Neural cell (in vitro differentiated cells): ENCODE measurements around the gene AP5Z1. TPM values are rescaled to one million over a fixed set of nuclear protein-coding genes. Genes with fewer than 3 reads are reported as not detected.

Experiments used
- H2AFZ ChIP-seq: fragments of 200-600, 300-800 bp; sonication (generic), shearing (Covaris generic); 2 replicates; pipeline ENCODE4 v1.6.0; 2014; ENCODE audit warnings: low read depth, mild to moderate bottlenecking, antibody characterized with exemption, low read length, moderate library complexity
- H3F3A ChIP-seq: fragments of 200-600 bp; shearing (Covaris generic); 2 replicates; pipeline ENCODE4 v1.6.1; 2016; ENCODE audit warnings: mild to moderate bottlenecking, moderate library complexity, mixed read lengths, antibody characterized with exemption, low read length; ENCODE audit not compliant: insufficient read depth, poor library complexity, severe bottlenecking
- H3K27ac ChIP-seq: fragments of 200-600, 300-800 bp; sonication (generic), shearing (Covaris generic); 2 replicates; pipeline ENCODE4 v1.5.1; 2014; ENCODE audit warnings: mild to moderate bottlenecking, low read length, moderate library complexity
- H3K27me3 ChIP-seq: fragments of 300-800, 200-600 bp; sonication (generic), shearing (Covaris generic); 2 replicates; pipeline ENCODE4 v1.6.0; 2014; ENCODE audit warnings: mild to moderate bottlenecking, low read depth, low read length, moderate library complexity; ENCODE audit not compliant: insufficient read depth
- H3K36me3 ChIP-seq: fragments of 300-800, 200-600 bp; sonication (generic), shearing (Covaris generic); 2 replicates; pipeline ENCODE4 v1.5.1; 2014; ENCODE audit warnings: mild to moderate bottlenecking, antibody characterized with exemption, low read length, moderate library complexity; ENCODE audit not compliant: insufficient read depth
- H3K4me2 ChIP-seq: fragments of 300-800, 200-600 bp; sonication (generic), shearing (Covaris generic); 2 replicates; pipeline ENCODE4 v1.6.0; 2014; ENCODE audit warnings: mild to moderate bottlenecking, low read length
- H3K4me3 ChIP-seq: fragments of 300-800, 200-600 bp; sonication (generic), shearing (Covaris generic); 2 replicates; pipeline ENCODE4 v1.5.1; 2014; ENCODE audit warnings: mild to moderate bottlenecking, low read length, moderate library complexity
- H3K79me2 ChIP-seq: fragments of 200-600 bp; shearing (Covaris generic); replicated peaks from 2 replicates; pipeline ENCODE4 v1.6.0; 2014; ENCODE audit warnings: mild to moderate bottlenecking, low read length, moderate library complexity; ENCODE audit not compliant: insufficient read depth
- H3K9ac ChIP-seq: fragments of 300-800, 200-600 bp; sonication (generic), shearing (Covaris generic); 2 replicates; pipeline ENCODE4 v1.6.1; 2016; ENCODE audit warnings: mild to moderate bottlenecking, low read length, mixed read lengths
- H3K9me2 ChIP-seq: fragments of 200-600 bp; shearing (Covaris generic); 2 replicates; pipeline ENCODE4 v1.6.1; 2016; ENCODE audit warnings: mild to moderate bottlenecking, low read length, mixed read lengths; ENCODE audit not compliant: insufficient read depth
- H3K9me3 ChIP-seq: fragments of 200-600, 300-800 bp; sonication (generic), shearing (Covaris generic); 2 replicates; pipeline ENCODE4 v1.6.1; 2016; ENCODE audit warnings: mild to moderate bottlenecking, mixed run types, low read length, moderate library complexity, mixed read lengths
- H4K20me1 ChIP-seq: fragments of 200-600 bp; shearing (Covaris generic); 2 replicates; pipeline ENCODE4 v1.6.1; 2016; ENCODE audit warnings: mild to moderate bottlenecking, mixed run types; ENCODE audit not compliant: insufficient read depth
- EP300 ChIP-seq: fragments of 450-650 bp; conservative IDR thresholded peaks from 2 replicates; pipeline ENCODE4 v1.6.1; 2014; ENCODE audit warnings: antibody characterized with exemption, mild to moderate bottlenecking, moderate library complexity; ENCODE audit not compliant: poor library complexity, severe bottlenecking
- EZH2 ChIP-seq: fragments of 200-600, 300-800 bp; shearing (Covaris generic), sonication (generic); IDR thresholded peaks from 2 replicates; pipeline ENCODE4 v1.6.1; 2014; ENCODE audit warnings: antibody characterized with exemption, low read length, borderline replicate concordance, mild to moderate bottlenecking; ENCODE audit not compliant: insufficient read depth, poor library complexity, severe bottlenecking
- MXI1 ChIP-seq: fragments of 450-650 bp; conservative IDR thresholded peaks from 2 replicates; pipeline ENCODE4 v1.6.1; 2014; ENCODE audit warnings: antibody characterized with exemption, mild to moderate bottlenecking; ENCODE audit not compliant: poor library complexity, severe bottlenecking
- POLR2AphosphoS5 ChIP-seq: IDR thresholded peaks from 2 replicates; pipeline ENCODE4 v1.6.1; 2012
- RAD21 ChIP-seq: fragments of 450-650 bp; conservative IDR thresholded peaks from 2 replicates; pipeline ENCODE4 v1.6.1; 2014; ENCODE audit warnings: antibody characterized with exemption, mild to moderate bottlenecking, moderate library complexity
- SMC3 ChIP-seq: fragments of 450-650 bp; conservative IDR thresholded peaks from 2 replicates; pipeline ENCODE4 v1.6.1; 2014; ENCODE audit warnings: antibody characterized with exemption, mild to moderate bottlenecking, moderate library complexity; ENCODE audit not compliant: poor library complexity
- TAF1 ChIP-seq: IDR thresholded peaks from 2 replicates; pipeline ENCODE4 v1.6.1; 2012; ENCODE audit warnings: low read depth
- polyA plus RNA-seq: library from polyadenylated mRNA; depleted of rRNA; stranded (reverse); fragments of >200 nt; gene quantifications from 2 replicates; pipeline ENCODE4 v1.2.3, GENCODE V29; 2014
- TF ChIP-seq, protein P1 (sequence below): IDR thresholded peaks from 2 replicates; pipeline ENCODE4 v1.6.1; 2012; ENCODE audit warnings: borderline replicate concordance
- TF ChIP-seq, protein P2 (sequence below): fragments of 450-650 bp; IDR thresholded peaks from 2 replicates; pipeline ENCODE4 v1.5.1; 2014; ENCODE audit warnings: antibody characterized with exemption, mild to moderate bottlenecking, moderate library complexity; ENCODE audit not compliant: poor library complexity, severe bottlenecking

Gene AP5Z1
- polyA plus RNA-seq, 1 donor from 2014 or later: 36.9 TPM

DNA sequence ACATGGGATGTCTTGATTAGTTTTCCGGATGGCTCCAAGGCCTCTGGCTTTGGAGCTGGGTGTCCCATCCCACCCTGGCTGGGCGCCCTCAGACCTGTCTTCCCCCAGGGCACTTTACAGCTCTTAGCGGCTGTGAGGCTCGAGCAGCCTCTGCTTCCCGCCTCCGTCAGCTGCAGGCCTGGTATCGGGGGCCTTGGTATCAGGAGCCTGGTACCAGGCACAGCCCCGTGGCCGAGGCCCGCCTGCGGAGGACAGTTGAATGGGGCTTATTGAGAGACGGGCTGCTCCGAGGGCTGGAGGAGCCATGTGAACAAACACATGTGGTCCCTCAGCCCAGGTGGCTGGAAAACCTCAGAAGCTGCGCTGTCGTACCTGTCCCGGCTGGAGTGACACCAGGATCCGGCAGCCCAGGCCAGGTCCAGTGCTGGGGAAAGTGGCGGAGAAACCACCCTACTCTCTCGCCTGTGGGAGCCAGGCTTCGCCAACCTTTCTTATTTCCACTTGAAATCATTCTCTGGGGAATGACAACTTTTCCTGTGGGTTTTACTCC, 23.9 kb upstream of the AP5Z1 start:
- Histone ChIP-seq H4K20me1 (no peaks in the 10 kb centered on the region), H3K9ac (no peak overlapping the region), H3K79me2 (no peaks in the 10 kb centered on the region), H3F3A (no peaks in the 10 kb centered on the region), H3K4me2 (no peak overlapping the region), H3K27ac (no peak overlapping the region), H3K9me3 (no peaks in the 10 kb centered on the region), H2AFZ (no peak overlapping the region), H3K27me3 (no peaks in the 10 kb centered on the region), H3K9me2 (no peaks in the 10 kb centered on the region), H3K36me3 (no peaks in the 10 kb centered on the region), H3K4me3 (no peak overlapping the region)
- TF ChIP-seq SMC3 (no peak), EP300 (no peak), TAF1 (no peak), EZH2 (no peak), POLR2AphosphoS5 (no peak), MXI1 (no peak), RAD21 (no peak)
- TF ChIP-seq, protein P1, sequence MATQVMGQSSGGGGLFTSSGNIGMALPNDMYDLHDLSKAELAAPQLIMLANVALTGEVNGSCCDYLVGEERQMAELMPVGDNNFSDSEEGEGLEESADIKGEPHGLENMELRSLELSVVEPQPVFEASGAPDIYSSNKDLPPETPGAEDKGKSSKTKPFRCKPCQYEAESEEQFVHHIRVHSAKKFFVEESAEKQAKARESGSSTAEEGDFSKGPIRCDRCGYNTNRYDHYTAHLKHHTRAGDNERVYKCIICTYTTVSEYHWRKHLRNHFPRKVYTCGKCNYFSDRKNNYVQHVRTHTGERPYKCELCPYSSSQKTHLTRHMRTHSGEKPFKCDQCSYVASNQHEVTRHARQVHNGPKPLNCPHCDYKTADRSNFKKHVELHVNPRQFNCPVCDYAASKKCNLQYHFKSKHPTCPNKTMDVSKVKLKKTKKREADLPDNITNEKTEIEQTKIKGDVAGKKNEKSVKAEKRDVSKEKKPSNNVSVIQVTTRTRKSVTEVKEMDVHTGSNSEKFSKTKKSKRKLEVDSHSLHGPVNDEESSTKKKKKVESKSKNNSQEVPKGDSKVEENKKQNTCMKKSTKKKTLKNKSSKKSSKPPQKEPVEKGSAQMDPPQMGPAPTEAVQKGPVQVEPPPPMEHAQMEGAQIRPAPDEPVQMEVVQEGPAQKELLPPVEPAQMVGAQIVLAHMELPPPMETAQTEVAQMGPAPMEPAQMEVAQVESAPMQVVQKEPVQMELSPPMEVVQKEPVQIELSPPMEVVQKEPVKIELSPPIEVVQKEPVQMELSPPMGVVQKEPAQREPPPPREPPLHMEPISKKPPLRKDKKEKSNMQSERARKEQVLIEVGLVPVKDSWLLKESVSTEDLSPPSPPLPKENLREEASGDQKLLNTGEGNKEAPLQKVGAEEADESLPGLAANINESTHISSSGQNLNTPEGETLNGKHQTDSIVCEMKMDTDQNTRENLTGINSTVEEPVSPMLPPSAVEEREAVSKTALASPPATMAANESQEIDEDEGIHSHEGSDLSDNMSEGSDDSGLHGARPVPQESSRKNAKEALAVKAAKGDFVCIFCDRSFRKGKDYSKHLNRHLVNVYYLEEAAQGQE: no peak
- TF ChIP-seq, protein P2, sequence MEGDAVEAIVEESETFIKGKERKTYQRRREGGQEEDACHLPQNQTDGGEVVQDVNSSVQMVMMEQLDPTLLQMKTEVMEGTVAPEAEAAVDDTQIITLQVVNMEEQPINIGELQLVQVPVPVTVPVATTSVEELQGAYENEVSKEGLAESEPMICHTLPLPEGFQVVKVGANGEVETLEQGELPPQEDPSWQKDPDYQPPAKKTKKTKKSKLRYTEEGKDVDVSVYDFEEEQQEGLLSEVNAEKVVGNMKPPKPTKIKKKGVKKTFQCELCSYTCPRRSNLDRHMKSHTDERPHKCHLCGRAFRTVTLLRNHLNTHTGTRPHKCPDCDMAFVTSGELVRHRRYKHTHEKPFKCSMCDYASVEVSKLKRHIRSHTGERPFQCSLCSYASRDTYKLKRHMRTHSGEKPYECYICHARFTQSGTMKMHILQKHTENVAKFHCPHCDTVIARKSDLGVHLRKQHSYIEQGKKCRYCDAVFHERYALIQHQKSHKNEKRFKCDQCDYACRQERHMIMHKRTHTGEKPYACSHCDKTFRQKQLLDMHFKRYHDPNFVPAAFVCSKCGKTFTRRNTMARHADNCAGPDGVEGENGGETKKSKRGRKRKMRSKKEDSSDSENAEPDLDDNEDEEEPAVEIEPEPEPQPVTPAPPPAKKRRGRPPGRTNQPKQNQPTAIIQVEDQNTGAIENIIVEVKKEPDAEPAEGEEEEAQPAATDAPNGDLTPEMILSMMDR: no peak

DNA sequence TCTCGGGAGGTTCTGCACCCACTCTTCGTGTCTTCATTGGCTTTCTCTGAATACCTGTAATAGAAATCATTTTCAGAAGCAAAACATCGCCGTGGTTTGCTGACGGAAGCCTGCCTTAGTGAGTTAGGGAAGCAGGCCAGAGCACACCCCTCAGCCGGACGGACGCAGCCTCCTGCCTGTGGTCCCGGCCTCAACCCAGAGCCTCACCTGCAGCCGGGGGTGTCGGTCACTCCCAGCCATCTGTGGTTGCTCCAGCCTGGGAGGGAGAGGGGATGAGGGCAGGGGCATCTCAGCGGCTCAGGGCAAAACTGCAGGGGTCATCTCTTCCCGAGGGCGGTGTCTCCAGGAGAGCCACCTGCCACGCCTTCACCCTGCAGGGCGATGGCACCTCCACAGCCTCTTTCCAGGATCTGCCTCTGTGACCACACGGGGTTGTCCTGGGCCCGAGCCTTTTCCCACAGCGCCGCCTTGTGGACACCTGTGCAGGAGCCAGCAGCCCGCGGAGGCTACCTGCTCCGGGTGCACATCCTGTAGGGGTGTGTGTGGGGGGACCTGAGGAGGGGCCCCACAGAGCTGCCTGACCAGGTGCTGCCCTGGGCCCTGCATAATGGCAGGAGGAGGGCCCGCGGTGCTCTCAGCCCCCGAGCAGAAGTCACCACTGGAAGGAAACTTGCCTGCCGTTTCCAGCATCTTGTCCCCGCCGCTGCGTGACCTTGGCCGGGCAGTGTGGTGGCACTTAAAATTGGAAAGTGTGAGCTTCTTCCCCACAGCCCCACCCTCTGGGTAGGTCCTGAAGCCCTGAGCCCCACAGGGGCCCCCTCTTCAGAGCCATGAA, 21.6 kb upstream of the AP5Z1 start:
- H3K36me3 ChIP-seq: no peaks in the 10 kb centered on the region
- no peaks in the 10 kb centered on the region for H4K20me1 ChIP-seq
- H3K9me3 ChIP-seq: no peaks in the 10 kb centered on the region
- no peak overlapping the region for H3K4me3 ChIP-seq
- no peak overlapping the region for H3K9ac ChIP-seq
- no peaks in the 10 kb centered on the region for H3F3A ChIP-seq
- TF ChIP-seq TAF1 (no peak), SMC3 (peak; percentile 92), RAD21 (peak; percentile 86), EZH2 (no peak)
- TF ChIP-seq, protein P2: peak; percentile 85
- TF ChIP-seq, protein P1: no peak
- H3K27ac ChIP-seq: no peak overlapping the region
- no peak overlapping the region for H3K4me2 ChIP-seq
- H3K9me2 ChIP-seq: no peaks in the 10 kb centered on the region
- H3K79me2 ChIP-seq: no peaks in the 10 kb centered on the region
- H2AFZ ChIP-seq: no peak overlapping the region
- H3K27me3 ChIP-seq: no peaks in the 10 kb centered on the region
